ENCODE measurements around the gene AGO3.

The AGO3 gene

DNA sequence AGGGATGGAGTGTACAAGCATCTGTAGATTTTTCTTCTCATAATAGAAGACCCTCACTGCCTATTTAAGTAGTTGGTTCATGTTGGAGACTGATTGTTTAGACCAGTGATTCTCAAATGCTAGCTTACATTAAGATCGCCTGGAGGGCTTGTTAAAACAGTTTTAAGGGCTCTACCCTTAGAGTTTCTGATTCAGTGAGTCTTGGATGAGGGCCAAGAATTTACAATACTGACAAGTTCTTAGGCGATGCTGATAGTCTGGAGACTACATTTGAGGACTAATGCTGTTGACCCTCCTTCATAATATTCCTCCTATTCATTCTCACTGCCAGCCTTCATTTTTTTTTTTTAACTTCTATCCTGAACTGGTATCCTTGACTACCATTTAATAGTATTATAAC is 15.2 kb upstream of the AGO3 start:
- TF ChIP-seq TARDBP (IDR thresholded peaks at IDR 0.05) (no peak), ZNF384 (IDR thresholded peaks at IDR 0.05) (no peak), BHLHE40 (IDR thresholded peaks at IDR 0.05; ENCODE audit: borderline replicate concordance) (no peak), ARNT (IDR thresholded peaks at IDR 0.05) (no peak), FOXM1 (IDR thresholded peaks at IDR 0.05; ENCODE audit: borderline replicate concordance) (no peak), LEF1 (IDR thresholded peaks at IDR 0.05; ENCODE audit: borderline replicate concordance) (no peak), FOXA1 (IDR thresholded peaks at IDR 0.05) (no peak), HDGF (IDR thresholded peaks at IDR 0.05; ENCODE audit: borderline replicate concordance) (no peak), SP1 (IDR thresholded peaks at IDR 0.05) (no peak), NFRKB (IDR thresholded peaks at IDR 0.05) (no peak)
- DNase-seq (ENCODE audit: extremely low spot score), result no peak
- ChIA-PET POLR2A (interaction anchor here (3.0 kb wide), 1 partner anchor 15 kb away, joined by 13 read pairs; the partner anchor contains the start of gene AGO3), CTCF (no interaction called here)

- ChIA-PET CTCF (no interaction called here), POLR2A (no interaction called here)
- TF ChIP-seq SP1 (IDR thresholded peaks at IDR 0.05), result no peak
- no peak for TF ChIP-seq LEF1 (IDR thresholded peaks at IDR 0.05; ENCODE audit: borderline replicate concordance)
- TF ChIP-seq CTBP1 (IDR thresholded peaks at IDR 0.05; ENCODE audit: borderline replicate concordance), result no peak
- no peak for TF ChIP-seq ARNT (IDR thresholded peaks at IDR 0.05)
- TF ChIP-seq FOXM1 (IDR thresholded peaks at IDR 0.05; ENCODE audit: borderline replicate concordance), result no peak
- TF ChIP-seq BHLHE40 (IDR thresholded peaks at IDR 0.05; ENCODE audit: borderline replicate concordance), result no peak
- TF ChIP-seq FOXA1 (IDR thresholded peaks at IDR 0.05), result no peak
- TF ChIP-seq, protein P1, sequence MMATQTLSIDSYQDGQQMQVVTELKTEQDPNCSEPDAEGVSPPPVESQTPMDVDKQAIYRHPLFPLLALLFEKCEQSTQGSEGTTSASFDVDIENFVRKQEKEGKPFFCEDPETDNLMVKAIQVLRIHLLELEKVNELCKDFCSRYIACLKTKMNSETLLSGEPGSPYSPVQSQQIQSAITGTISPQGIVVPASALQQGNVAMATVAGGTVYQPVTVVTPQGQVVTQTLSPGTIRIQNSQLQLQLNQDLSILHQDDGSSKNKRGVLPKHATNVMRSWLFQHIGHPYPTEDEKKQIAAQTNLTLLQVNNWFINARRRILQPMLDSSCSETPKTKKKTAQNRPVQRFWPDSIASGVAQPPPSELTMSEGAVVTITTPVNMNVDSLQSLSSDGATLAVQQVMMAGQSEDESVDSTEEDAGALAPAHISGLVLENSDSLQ (IDR thresholded peaks at IDR 0.05), result no peak
- no peak for TF ChIP-seq ELF4 (IDR thresholded peaks at IDR 0.05)
- TF ChIP-seq TARDBP (IDR thresholded peaks at IDR 0.05), result no peak
- no peak for TF ChIP-seq L3MBTL2 (conservative IDR thresholded peaks at IDR 0.05)
- TF ChIP-seq HDGF (IDR thresholded peaks at IDR 0.05; ENCODE audit: borderline replicate concordance), result no peak
- no peak for TF ChIP-seq SUZ12 (IDR thresholded peaks at IDR 0.05)
- TF ChIP-seq NFRKB (IDR thresholded peaks at IDR 0.05), result no peak
- TF ChIP-seq ZNF384 (IDR thresholded peaks at IDR 0.05), result no peak
- TF ChIP-seq FOXK2 (IDR thresholded peaks at IDR 0.05), result no peak
- no peak for DNase-seq (ENCODE audit: extremely low spot score)
These were observed 7.1 kb upstream of the AGO3 start for GRCh38 chr1:35923791-35924221.

- POLR2A ChIA-PET, result no interaction called here
- DNase-seq (ENCODE audit: extremely low spot score), result no peak
- CTCF ChIA-PET, result no interaction called here
- no peak for TF ChIP-seq LEF1 (IDR thresholded peaks at IDR 0.05; ENCODE audit: borderline replicate concordance)
- no peak for TF ChIP-seq NFRKB (IDR thresholded peaks at IDR 0.05)
- no peak for TF ChIP-seq ZNF384 (IDR thresholded peaks at IDR 0.05)
- TF ChIP-seq L3MBTL2 (conservative IDR thresholded peaks at IDR 0.05), result no peak
- TF ChIP-seq FOXM1 (IDR thresholded peaks at IDR 0.05; ENCODE audit: borderline replicate concordance), result no peak
- no peak for TF ChIP-seq FOXK2 (IDR thresholded peaks at IDR 0.05)
- TF ChIP-seq, protein P1 (IDR thresholded peaks at IDR 0.05), result no peak
- no peak for TF ChIP-seq ARNT (IDR thresholded peaks at IDR 0.05)
- no peak for TF ChIP-seq FOXA1 (IDR thresholded peaks at IDR 0.05)
- no peak for TF ChIP-seq TARDBP (IDR thresholded peaks at IDR 0.05)
- TF ChIP-seq SP1 (IDR thresholded peaks at IDR 0.05), result no peak
- no peak for TF ChIP-seq BHLHE40 (IDR thresholded peaks at IDR 0.05; ENCODE audit: borderline replicate concordance)
- TF ChIP-seq HDGF (IDR thresholded peaks at IDR 0.05; ENCODE audit: borderline replicate concordance), result no peak
- no peak for TF ChIP-seq ELF4 (IDR thresholded peaks at IDR 0.05)
- no peak for TF ChIP-seq SUZ12 (IDR thresholded peaks at IDR 0.05)
- TF ChIP-seq CTBP1 (IDR thresholded peaks at IDR 0.05; ENCODE audit: borderline replicate concordance), result no peak
These were observed 6.1 kb upstream of the AGO3 start for GRCh38 chr1:35924838-35925237.

GRCh38 chr1:35925741-35926140 is 5.2 kb upstream of the AGO3 start:
- POLR2A ChIA-PET, result no interaction called here
- DNase-seq (ENCODE audit: extremely low spot score), result no peak
- TF ChIP-seq FOXK2 (IDR thresholded peaks at IDR 0.05) (no peak), TARDBP (IDR thresholded peaks at IDR 0.05) (no peak), SP1 (IDR thresholded peaks at IDR 0.05) (no peak), ELF4 (IDR thresholded peaks at IDR 0.05) (no peak), CTBP1 (IDR thresholded peaks at IDR 0.05; ENCODE audit: borderline replicate concordance) (no peak), BHLHE40 (IDR thresholded peaks at IDR 0.05; ENCODE audit: borderline replicate concordance) (no peak), L3MBTL2 (conservative IDR thresholded peaks at IDR 0.05) (no peak), SUZ12 (IDR thresholded peaks at IDR 0.05) (no peak), ARNT (IDR thresholded peaks at IDR 0.05) (no peak), LEF1 (IDR thresholded peaks at IDR 0.05; ENCODE audit: borderline replicate concordance) (no peak), FOXA1 (IDR thresholded peaks at IDR 0.05) (no peak), NFRKB (IDR thresholded peaks at IDR 0.05) (no peak), HDGF (IDR thresholded peaks at IDR 0.05; ENCODE audit: borderline replicate concordance) (no peak), FOXM1 (IDR thresholded peaks at IDR 0.05; ENCODE audit: borderline replicate concordance) (no peak), ZNF384 (IDR thresholded peaks at IDR 0.05) (no peak)
- TF ChIP-seq, protein P1 (IDR thresholded peaks at IDR 0.05), result no peak
- CTCF ChIA-PET, result no interaction called here

DNA sequence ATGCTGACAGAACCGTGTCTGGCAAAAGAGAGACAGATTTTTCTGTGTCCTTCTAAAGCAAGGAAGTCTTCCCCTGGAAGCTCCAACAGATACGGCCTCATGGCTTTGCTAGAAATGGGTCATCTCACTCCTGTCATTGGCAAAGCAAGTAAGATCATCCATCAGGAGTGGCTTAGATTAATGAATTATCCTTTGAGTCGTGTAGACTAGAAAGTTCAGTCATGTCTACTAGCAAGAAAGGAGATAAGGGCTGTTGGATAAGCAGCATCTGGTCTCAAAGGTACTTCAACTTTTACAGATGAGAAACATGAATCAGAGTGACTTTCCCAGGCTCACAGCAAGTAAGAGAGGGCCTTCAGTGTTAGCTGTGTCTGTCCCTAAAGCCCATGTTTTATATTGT is 3.4 kb upstream of the AGO3 start:
- no peak for DNase-seq (ENCODE audit: extremely low spot score)
- POLR2A ChIA-PET, result no interaction called here
- TF ChIP-seq FOXK2 (IDR thresholded peaks at IDR 0.05), result no peak
- no peak for TF ChIP-seq BHLHE40 (IDR thresholded peaks at IDR 0.05; ENCODE audit: borderline replicate concordance)
- TF ChIP-seq, protein P1 (IDR thresholded peaks at IDR 0.05), result no peak
- TF ChIP-seq NFRKB (IDR thresholded peaks at IDR 0.05), result no peak
- TF ChIP-seq HDGF (IDR thresholded peaks at IDR 0.05; ENCODE audit: borderline replicate concordance), result no peak
- no peak for TF ChIP-seq L3MBTL2 (conservative IDR thresholded peaks at IDR 0.05)
- no peak for TF ChIP-seq ARNT (IDR thresholded peaks at IDR 0.05)
- no peak for TF ChIP-seq ZNF384 (IDR thresholded peaks at IDR 0.05)
- no peak for TF ChIP-seq TARDBP (IDR thresholded peaks at IDR 0.05)
- TF ChIP-seq ELF4 (IDR thresholded peaks at IDR 0.05), result no peak
- no peak for TF ChIP-seq FOXM1 (IDR thresholded peaks at IDR 0.05; ENCODE audit: borderline replicate concordance)
- no peak for TF ChIP-seq SUZ12 (IDR thresholded peaks at IDR 0.05)
- TF ChIP-seq FOXA1 (IDR thresholded peaks at IDR 0.05), result no peak
- TF ChIP-seq CTBP1 (IDR thresholded peaks at IDR 0.05; ENCODE audit: borderline replicate concordance), result no peak
- TF ChIP-seq LEF1 (IDR thresholded peaks at IDR 0.05; ENCODE audit: borderline replicate concordance), result no peak
- TF ChIP-seq SP1 (IDR thresholded peaks at IDR 0.05), result no peak
- CTCF ChIA-PET, result no interaction called here
